GM12878 (cell line): ENCODE results near the gene ZSWIM9. TPM values are rescaled to one million over a fixed set of nuclear protein-coding genes. Genes with fewer than 3 reads are reported as not detected.

Experiments used
- CHD2 ChIP-seq: IDR thresholded peaks from 2 replicates; pipeline ENCODE4 v1.6.1; 2011; ENCODE audit warnings: low read depth, low read length, improper control_type of control experiment, borderline replicate concordance
- CREM ChIP-seq: IDR thresholded peaks from 2 replicates; pipeline ENCODE4 v1.6.1; 2014; ENCODE audit warnings: antibody characterized with exemption, low read depth
- E2F4 ChIP-seq: IDR thresholded peaks from 2 replicates; pipeline ENCODE4 v1.6.1; 2012; ENCODE audit warnings: low read depth, low read length, improper control_type of control experiment
- FOS ChIP-seq: IDR thresholded peaks from 3 replicates; pipeline ENCODE4 v1.6.1; 2011; ENCODE audit warnings: borderline replicate concordance; ENCODE audit not compliant: insufficient read length; ENCODE audit errors: extremely low read depth
- JUNB ChIP-seq: IDR thresholded peaks from 2 replicates; pipeline ENCODE4 v1.6.1; 2016; ENCODE audit warnings: antibody characterized with exemption, mild to moderate bottlenecking
- MEF2B ChIP-seq: fragments of 450-650 bp; IDR thresholded peaks from 2 replicates; pipeline ENCODE4 v1.6.1; 2018; ENCODE audit warnings: mild to moderate bottlenecking, moderate library complexity; ENCODE audit not compliant: partially characterized antibody, poor library complexity, severe bottlenecking
- MYC ChIP-seq: IDR thresholded peaks from 2 replicates; pipeline ENCODE4 v1.6.1; 2011; ENCODE audit warnings: mild to moderate bottlenecking, low read length, moderate library complexity, inconsistent platforms; ENCODE audit not compliant: insufficient read depth, insufficient replicate concordance, insufficient read length, severe bottlenecking
- PKNOX1 ChIP-seq: fragments of 450-650 bp; IDR thresholded peaks from 2 replicates; pipeline ENCODE4 v1.6.1; 2016; ENCODE audit warnings: mild to moderate bottlenecking
- RB1 ChIP-seq: fragments of 450-650 bp; formaldehyde crosslinking; IDR thresholded peaks from 2 replicates; pipeline ENCODE4 v1.6.1; 2017; ENCODE audit warnings: mild to moderate bottlenecking, borderline replicate concordance
- YY1 ChIP-seq: IDR thresholded peaks from 2 replicates; pipeline ENCODE4 v1.6.1; 2011; ENCODE audit warnings: low read depth, mild to moderate bottlenecking, low read length
- ZBTB33 ChIP-seq: fragments of 450-650 bp; IDR thresholded peaks from 2 replicates; pipeline ENCODE4 v1.6.1; 2017; ENCODE audit warnings: mild to moderate bottlenecking
- polyA plus RNA-seq, 11 experiments: library from polyadenylated mRNA; depleted of rRNA in 4 of 11; unstranded in 6 of 11; stranded (reverse) in 5 of 11; fragments of >200 nt; fragmentation: Nextera tagmentation in 4 of 11; fragmentation: Illumina TruSeq in 1 of 11; extraction: Ambion mirVana in 4 of 11; extraction: Trizol in 1 of 11; gene quantifications; 1 replicate in 1 of 11; 2 replicates in 10 of 11; pipeline versions ENCODE4 v1.2.1 to v1.2.3, GENCODE V29; 2011 to 2016; ENCODE audit warnings: inconsistent platforms in 2 of 11, missing spikeins in 2 of 11, low read depth in 1 of 11
- total RNA-seq, 4 experiments: library from RNA; depleted of rRNA in 3 of 4; stranded (reverse); fragments of >200 nt in 3 of 4; fragmentation: Illumina TruSeq in 1 of 4; extraction: Trizol in 1 of 4; gene quantifications; 2 replicates each; pipeline versions ENCODE4 v1.2.1 to v1.2.3, GENCODE V29; 2013 to 2021
- TF ChIP-seq, protein P1 (sequence below): fragments of 450-650 bp; IDR thresholded peaks from 2 replicates; pipeline ENCODE4 v1.6.1; 2016; ENCODE audit warnings: mild to moderate bottlenecking
- TF ChIP-seq, protein P2 (sequence below): fragments of 450-650 bp; IDR thresholded peaks from 2 replicates; pipeline ENCODE4 v1.6.1; 2018; ENCODE audit warnings: borderline replicate concordance, mild to moderate bottlenecking; ENCODE audit not compliant: partially characterized antibody
- TF ChIP-seq, protein P3 (sequence below): fragments of 450-650 bp; IDR thresholded peaks from 2 replicates; pipeline ENCODE4 v1.6.1; 2018; ENCODE audit warnings: mild to moderate bottlenecking, low read depth, moderate library complexity; ENCODE audit not compliant: partially characterized antibody

Gene ZSWIM9
- total and polyA plus RNA-seq, 10 of the 15 experiments (the other 5 are each of a cell fraction or from before 2014, with no cell fraction given), result 0.29 to 6.2 (median 1.4) TPM; not detected in 1

DNA sequence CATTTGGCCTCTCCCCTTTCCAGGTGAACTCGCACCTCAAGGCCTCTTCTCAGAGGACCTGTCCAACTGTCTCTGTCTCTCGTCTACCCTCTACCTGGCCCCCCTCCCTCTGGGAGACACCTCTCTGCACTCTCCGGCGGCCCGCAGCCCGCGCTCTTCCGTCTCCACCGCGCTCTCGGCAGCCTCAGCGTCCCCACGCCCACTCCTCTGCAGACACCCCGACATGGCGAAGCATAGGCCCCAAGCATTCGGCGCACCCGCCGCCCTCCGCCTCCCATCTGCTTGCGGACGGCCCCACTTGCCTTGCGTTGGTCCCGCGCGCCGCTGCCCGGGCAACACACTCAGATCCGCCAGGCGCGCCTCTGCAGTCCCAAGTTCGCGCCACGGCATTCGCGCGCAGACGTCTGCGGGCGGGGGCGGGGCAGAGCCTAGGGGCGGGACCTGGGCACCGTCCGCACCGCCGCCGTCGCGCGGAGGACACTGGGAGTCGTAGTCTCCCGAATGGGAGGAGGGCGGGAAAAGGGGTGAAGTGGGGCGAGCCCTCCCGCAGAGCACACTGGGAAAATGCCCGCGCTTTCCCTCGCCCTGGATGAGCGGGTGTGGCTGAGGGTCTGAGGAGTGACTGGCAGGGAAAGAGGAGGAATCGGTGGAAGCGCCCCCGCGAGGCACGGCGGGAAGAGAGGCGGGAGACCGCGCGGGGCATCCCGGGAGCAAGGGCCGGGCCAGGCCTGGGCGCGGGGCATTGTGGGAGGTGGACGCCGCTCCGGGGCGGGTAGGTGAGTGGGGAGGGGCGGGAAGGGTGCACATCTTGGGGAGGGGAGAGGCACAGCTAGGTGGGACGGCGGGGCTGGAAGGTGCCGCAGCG lies at the start of gene ZSWIM9, which contains the start of gene LIG1 (continued):
- TF ChIP-seq, protein P1, sequence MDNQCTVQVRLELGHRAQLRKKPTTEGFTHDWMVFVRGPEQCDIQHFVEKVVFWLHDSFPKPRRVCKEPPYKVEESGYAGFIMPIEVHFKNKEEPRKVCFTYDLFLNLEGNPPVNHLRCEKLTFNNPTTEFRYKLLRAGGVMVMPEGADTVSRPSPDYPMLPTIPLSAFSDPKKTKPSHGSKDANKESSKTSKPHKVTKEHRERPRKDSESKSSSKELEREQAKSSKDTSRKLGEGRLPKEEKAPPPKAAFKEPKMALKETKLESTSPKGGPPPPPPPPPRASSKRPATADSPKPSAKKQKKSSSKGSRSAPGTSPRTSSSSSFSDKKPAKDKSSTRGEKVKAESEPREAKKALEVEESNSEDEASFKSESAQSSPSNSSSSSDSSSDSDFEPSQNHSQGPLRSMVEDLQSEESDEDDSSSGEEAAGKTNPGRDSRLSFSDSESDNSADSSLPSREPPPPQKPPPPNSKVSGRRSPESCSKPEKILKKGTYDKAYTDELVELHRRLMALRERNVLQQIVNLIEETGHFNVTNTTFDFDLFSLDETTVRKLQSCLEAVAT, result no peak
- peak; percentile 70; the same call in 1 of the 2 replicates for TF ChIP-seq CHD2
- TF ChIP-seq E2F4, result peak; percentile 88
- TF ChIP-seq YY1, result peak; percentile 41
- peak; percentile 87 for TF ChIP-seq PKNOX1
- no peak for TF ChIP-seq ZBTB33
- TF ChIP-seq, protein P2, sequence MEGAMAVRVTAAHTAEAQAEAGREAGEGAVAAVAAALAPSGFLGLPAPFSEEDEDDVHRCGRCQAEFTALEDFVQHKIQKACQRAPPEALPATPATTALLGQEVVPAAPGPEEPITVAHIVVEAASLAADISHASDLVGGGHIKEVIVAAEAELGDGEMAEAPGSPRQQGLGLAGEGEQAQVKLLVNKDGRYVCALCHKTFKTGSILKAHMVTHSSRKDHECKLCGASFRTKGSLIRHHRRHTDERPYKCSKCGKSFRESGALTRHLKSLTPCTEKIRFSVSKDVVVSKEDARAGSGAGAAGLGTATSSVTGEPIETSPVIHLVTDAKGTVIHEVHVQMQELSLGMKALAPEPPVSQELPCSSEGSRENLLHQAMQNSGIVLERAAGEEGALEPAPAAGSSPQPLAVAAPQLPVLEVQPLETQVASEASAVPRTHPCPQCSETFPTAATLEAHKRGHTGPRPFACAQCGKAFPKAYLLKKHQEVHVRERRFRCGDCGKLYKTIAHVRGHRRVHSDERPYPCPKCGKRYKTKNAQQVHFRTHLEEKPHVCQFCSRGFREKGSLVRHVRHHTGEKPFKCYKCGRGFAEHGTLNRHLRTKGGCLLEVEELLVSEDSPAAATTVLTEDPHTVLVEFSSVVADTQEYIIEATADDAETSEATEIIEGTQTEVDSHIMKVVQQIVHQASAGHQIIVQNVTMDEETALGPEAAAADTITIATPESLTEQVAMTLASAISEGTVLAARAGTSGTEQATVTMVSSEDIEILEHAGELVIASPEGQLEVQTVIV, result peak; percentile 45
- TF ChIP-seq MEF2B, result no peak
- no peak for TF ChIP-seq MYC
- TF ChIP-seq JUNB, result no peak
- TF ChIP-seq RB1, result peak; percentile 99
- TF ChIP-seq, protein P3, sequence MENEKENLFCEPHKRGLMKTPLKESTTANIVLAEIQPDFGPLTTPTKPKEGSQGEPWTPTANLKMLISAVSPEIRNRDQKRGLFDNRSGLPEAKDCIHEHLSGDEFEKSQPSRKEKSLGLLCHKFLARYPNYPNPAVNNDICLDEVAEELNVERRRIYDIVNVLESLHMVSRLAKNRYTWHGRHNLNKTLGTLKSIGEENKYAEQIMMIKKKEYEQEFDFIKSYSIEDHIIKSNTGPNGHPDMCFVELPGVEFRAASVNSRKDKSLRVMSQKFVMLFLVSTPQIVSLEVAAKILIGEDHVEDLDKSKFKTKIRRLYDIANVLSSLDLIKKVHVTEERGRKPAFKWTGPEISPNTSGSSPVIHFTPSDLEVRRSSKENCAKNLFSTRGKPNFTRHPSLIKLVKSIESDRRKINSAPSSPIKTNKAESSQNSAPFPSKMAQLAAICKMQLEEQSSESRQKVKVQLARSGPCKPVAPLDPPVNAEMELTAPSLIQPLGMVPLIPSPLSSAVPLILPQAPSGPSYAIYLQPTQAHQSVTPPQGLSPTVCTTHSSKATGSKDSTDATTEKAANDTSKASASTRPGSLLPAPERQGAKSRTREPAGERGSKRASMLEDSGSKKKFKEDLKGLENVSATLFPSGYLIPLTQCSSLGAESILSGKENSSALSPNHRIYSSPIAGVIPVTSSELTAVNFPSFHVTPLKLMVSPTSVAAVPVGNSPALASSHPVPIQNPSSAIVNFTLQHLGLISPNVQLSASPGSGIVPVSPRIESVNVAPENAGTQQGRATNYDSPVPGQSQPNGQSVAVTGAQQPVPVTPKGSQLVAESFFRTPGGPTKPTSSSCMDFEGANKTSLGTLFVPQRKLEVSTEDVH, result peak; percentile 60
- peak; percentile 50; the same call in 1 of the 2 replicates for TF ChIP-seq CREM
- TF ChIP-seq FOS, result no peak
